KG1 (cell line): ENCODE measurements around the gene ADAMTS17.

Experiments
- DNase-seq: peaks from one replicate; lab custom pipeline; 2025; lab: John Stamatoyannopoulos, UW

The ADAMTS17 gene

GRCh38 chr15:100220058-100220768 is 121.6 kb downstream of the ADAMTS17 start:
- no peak for DNase-seq

GRCh38 chr15:100218434-100218833 is 123.3 kb downstream of the ADAMTS17 start:
- DNase-seq = no peak

DNA sequence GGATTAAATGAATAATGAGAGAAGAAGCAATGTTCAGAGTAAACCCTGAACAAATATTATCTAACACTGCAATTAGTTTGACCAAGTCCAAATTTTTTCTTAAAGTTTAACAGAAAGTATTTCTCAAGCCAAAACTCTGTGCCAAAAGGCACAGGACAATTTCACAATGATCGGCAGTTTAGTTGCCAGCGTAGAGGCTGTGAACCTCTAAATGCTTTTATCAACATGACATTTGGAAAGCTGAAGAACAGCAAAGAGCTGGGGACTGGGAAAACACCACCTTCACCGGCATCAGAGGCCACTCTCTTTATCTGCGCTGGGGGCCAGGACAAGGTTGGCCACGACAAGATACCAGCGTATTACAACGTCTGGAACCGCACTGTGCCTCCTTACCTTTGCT is 125.6 kb downstream of the ADAMTS17 start:
- DNase-seq = no peak

DNA sequence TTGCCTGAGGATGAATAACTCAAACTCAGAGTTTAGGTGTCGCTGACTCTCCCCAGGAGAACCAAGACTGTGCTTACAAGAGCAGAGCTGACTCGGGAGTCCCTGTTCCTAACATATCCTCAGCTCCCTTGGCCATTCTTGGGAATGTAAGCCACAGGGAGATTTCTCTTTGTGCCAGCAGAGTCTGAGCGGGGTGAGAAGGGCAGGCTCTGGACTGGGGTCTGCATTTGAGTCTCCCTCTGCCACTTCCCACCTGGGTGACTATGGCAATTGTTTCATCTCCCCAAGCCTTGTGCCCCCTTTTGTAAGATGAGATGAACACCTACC is 126.0 kb downstream of the ADAMTS17 start:
- no peak for DNase-seq

DNA sequence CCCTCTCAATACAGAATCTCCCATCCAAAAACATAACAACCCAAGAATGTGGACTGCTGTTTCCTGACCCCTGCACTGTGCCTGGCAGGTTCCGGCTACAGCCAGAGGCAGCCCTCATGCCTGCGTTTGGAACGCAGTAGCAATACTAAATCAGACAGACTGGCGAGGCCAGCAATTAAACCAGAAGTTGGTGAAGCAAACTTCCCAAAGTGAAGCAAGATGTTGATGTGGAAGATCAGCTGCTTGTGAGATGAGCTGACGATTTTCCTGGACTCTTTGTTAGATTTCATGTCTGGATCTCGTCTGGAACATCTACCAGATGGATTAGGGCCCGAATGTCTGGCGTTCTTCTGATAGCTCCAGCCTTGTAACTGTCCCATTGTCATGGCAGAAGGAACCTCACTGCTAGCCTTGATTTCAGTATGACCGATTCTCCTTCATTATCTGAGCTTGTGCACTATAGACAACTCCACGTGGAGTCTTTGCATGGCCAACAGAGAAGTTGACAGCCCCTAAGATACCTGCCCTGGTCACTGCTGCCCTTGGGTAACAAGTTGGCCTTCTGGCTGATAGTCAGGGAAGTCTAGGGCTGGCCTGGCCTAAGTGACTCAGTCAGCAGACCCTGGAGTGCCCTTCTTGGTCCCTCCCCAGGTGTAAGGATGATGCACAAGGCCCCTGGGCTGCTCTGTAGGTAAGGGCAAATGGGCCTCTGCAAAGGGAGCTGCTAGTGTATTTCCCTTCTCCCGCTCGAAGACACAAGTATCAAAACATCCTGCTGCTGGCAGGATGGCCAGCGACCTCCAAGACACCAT is 126.5 kb downstream of the ADAMTS17 start:
- DNase-seq = no peak

- no peak for DNase-seq
Measured at GRCh38 chr15:100211855-100212850, 129.6 kb downstream of the ADAMTS17 start.

DNA sequence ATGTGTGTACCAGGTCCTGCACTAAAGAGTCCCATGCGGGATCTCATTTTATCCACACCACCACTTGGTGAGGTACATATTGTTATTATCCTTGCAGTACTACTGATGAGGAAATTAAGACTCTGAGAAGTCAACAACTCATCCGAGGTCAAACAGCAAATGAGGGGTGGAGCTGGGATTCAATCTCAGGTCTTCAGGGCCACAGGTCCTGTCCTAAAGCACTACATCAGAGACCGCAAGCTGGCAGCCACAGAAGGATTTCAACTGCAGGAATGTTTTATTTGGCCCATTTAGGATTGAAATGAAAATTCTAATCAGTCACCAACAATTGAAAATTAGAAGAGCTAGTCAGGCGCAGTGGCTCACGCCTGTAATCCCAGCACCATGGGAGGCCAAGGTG is 131.4 kb downstream of the ADAMTS17 start:
- no peak for DNase-seq

GRCh38 chr15:100208921-100209603 is 132.7 kb downstream of the ADAMTS17 start:
- DNase-seq = no peak

DNA sequence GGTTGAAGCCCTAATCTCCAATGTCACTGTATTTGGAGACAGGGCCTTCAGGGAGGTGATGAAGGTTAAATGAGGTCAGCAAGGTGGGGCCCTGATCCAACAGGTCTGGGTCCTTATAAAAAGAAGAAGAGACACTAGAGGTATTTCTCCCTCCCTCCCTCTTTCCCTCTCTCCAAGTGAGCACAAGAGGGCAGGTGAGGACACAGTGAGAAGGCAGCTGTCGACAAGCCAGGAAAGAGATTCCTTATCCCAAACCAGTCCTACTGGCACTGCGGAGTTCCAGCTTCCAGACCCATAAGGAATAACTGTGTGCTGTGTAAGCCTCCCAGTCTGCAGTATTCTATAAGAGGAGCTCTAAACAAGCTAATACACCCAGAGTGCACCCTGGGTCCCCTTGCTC is 134.7 kb downstream of the ADAMTS17 start:
- DNase-seq = no peak

DNA sequence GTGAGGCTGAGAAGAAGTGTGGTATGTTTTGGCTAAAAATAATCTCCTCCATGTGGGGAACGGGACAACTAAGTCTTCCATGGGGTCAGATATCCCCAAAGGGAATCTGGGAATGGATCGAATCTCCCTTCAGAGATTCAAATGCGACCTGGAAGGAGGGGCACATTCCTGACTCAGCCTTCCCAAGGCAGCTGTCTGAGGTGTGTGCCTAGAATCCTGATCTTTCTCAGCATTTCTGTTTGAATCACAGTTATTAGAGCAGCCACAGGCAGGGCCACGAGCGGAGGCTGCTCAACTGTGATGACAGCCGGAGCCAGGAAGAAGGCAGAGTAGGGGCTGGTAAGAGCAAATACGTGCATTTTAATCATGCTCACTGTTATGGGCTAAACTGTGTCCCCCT is 135.1 kb downstream of the ADAMTS17 start:
- no peak for DNase-seq

- no peak for DNase-seq
Measured at GRCh38 chr15:100205549-100206295, 136.1 kb downstream of the ADAMTS17 start.

GRCh38 chr15:100204771-100205170 is 137.0 kb downstream of the ADAMTS17 start:
- DNase-seq = no peak

- DNase-seq = no peak
Measured at GRCh38 chr15:100204211-100204610, 137.6 kb downstream of the ADAMTS17 start.

DNA sequence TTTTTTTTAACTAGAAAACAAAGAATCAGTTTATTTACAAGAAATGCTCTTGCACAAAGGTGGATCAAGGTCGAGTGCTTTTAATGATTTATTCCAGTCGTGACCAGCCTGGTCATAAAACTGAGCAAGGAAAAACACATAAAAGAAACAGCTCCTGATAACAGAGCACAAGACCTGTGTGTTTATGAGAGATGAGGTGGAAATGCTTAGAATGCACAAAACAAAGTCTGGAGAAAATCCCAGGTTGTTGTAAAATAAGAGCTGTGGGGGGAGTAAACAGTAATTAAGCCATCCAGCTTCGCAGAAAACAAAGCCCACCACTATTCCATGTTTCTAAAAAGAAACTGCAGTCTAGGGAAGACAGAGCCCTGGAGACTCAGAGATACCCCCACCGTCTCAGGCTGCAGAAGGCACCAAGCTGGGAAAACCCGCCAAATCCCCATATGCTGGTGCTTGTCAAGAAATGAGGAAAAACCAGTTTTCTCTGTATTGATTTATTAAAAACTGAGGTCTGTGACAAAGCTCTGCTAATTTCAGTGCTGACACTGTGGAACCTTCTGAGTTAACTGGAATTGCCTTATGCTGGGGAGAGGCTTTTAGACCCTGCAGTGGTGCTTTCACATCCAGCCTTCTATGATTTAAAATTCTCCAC is 139.3 kb downstream of the ADAMTS17 start:
- DNase-seq = no peak

DNA sequence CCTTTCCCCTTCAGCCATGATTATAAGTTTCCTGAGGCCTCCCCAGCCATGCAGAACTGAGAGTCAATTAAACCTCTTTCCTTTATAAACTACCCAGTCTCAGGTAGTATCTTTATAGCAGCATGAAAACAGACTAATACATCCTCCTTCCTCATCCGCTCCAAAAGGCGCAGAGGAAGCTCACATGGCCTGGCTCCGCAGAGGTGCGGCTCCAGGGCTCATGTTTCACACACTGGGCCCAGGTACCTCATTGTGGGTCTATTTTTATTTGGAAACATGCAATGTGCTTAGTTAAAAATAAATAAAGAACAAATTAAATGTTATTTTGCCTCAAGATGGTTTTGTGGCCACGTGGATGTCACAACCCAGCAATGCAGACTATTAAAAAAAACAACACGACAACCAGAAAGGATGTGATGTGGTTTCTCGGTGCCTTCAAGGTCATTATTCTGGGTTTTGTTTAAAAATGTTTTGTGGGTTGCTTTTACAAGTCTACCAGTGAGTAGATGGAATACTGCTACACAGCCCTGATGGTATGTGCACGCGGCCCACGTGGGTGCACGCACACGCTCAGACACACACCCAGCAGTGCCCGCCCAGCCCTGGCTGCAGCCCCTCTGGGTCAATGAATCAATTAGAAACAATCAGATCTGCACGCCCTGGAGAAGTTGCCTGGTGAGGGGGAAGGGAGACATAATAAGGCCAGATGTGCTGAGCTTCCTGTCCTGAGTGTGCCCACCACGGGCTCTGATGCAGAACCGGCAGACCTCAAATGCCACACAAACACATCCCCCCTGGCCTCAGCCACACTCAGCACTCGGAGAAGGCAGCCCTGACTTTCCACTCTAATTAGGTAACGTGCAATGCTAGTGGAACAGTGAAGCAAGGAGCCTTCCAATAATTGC is 140.1 kb downstream of the ADAMTS17 start:
- DNase-seq = no peak

- no peak for DNase-seq
Measured at GRCh38 chr15:100200287-100200880, 141.4 kb downstream of the ADAMTS17 start.

DNA sequence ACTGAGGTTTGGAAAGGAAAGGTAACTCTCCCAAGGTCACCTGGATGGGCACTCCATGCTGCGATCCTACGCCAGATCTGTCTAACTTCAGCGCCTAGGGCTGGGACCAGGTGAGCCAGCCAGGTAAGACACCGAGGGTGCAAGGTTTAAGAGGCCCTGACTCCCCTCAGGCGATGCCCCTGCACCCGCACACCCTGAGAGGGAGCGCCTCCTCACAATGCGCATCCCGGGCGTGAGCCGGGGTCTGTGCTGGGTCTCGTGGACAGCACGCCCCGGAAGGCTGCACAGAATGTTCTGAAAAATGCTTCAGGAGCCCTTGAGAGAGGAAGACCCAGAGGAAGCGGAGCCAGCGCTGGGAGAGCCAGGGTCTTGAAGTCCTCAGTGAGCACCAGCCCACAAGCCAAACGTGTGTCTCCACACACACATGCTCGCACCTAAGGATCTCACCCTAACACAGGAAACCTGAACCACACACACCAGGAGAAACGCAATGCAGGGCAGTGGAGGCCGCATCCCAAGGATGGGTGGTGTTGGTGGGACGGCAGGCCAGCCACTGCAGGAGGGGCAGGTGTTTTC is 142.0 kb downstream of the ADAMTS17 start:
- DNase-seq = no peak

- DNase-seq = no peak
Measured at GRCh38 chr15:100198442-100198841, 143.3 kb downstream of the ADAMTS17 start.
